ENCODE data around the gene DHX29.

DHX29 gene

GRCh38 chr5:55232985-55233928 is 74.2 kb downstream of the DHX29 start, which contains the start of gene CCNO:
CCNO (minus strand) TSS chr5:55233608; CDS start chr5:55233523, 85 bp downstream.
- DNase-seq (ENCODE audit: low spot score): peak; percentile 37

DNA sequence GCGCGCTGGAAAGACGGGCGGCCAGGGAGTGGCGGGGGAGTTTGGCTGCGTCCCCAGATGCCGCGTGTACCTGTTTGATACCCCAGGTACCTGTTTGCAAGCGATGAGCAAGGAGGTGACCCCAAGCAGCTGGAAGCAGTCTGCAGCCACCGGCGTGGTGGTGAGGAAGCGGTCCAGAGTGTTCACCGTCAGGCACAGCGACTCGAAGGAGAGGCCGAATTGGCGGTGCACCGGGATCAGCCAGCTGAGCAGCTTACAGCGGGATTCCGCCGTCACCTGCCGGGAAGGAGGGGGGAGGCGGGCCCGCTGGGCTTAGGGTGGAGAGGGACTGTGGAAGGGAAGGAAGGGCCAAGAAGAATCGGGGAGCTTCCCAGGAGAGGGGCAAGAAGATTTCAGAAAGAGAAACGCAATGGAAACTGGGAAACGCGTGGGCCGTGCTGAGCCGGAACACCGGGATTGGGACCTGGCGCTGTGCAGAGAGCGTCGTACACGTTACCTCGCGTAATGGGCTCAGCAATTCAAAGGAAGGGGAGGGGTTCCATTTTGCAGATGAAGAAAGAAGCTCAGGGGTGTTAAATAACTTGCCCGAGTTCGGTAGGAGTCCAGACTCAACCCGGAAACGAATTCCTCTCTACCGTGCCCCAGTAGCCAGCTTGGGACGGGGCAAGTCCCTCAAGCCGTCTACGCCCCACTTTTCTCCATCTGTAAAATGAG is 75.1 kb downstream of the DHX29 start:
- DNase-seq (ENCODE audit: low spot score): no peak

- DNase-seq (ENCODE audit: low spot score): no peak
These were observed 75.6 kb downstream of the DHX29 start for GRCh38 chr5:55231919-55232270.

DNA sequence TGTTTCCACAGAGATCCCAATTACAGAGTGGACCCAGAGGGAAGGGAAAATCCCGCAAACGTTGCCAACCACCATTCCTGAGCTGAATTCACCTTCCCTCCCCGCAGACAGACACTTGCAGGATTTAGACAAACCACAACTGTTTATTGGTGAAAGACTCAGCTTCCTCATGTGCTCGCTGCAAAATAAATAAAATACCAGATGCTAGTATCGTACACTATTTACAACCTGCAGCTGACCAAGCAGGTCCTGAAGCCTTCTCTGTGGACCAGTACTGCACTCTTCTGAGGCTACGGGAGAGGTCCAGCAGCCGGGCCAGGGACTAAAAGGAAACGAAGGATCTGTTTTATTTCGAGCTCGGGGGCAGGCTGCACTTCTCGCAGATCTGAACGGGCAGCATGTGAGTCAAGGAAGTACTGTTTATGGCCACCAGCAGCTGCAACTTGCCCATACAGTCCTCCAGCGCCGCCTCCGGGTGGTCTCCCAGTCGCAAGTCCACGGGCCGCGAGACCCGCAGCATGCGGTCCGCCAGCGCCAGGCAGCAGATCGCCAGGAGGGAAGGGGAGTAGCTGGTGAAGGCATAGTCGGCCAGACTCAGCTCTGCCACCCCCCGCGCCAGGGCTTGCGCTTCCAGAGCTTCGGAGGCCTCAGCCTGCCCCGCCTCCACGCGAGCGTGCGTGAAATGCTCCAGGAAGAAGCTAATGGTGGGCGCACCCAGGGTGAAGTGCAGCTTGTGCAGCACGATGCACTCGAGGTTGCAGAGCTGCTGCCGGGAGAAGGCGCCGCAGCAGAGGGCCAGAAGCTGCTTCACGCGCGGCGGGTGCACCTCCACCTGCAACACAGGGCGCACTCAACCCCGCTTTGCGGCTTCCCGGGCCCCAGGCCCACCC is 76.2 kb downstream of the DHX29 start:
- DNase-seq (ENCODE audit: low spot score): no peak

DNA sequence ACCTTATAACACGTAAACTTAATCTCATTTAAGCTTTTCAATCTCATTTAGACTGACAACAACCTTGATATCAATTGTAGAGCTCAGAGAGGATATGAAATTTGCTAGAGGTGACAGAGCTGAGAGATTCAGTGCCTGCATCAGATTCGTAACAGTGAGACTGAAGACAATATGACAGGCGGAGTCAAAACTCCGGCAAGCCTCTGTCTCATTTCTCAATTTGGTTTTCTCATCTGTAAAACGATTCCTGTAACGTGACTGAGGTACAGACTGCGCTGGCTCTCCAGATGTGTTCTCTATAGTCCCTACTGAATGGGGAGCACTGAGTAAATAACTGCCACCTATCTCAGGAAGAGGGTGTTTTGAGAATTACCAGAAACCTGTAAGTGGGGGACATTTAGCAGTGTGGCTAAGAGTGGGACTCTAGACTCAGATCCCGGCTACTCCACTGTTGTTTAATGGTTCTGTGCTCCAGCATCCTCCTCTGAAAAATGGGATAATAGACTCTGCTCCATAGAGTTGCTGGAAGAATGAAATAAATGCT is 77.3 kb downstream of the DHX29 start:
- no peak for DNase-seq (ENCODE audit: low spot score)

DNA sequence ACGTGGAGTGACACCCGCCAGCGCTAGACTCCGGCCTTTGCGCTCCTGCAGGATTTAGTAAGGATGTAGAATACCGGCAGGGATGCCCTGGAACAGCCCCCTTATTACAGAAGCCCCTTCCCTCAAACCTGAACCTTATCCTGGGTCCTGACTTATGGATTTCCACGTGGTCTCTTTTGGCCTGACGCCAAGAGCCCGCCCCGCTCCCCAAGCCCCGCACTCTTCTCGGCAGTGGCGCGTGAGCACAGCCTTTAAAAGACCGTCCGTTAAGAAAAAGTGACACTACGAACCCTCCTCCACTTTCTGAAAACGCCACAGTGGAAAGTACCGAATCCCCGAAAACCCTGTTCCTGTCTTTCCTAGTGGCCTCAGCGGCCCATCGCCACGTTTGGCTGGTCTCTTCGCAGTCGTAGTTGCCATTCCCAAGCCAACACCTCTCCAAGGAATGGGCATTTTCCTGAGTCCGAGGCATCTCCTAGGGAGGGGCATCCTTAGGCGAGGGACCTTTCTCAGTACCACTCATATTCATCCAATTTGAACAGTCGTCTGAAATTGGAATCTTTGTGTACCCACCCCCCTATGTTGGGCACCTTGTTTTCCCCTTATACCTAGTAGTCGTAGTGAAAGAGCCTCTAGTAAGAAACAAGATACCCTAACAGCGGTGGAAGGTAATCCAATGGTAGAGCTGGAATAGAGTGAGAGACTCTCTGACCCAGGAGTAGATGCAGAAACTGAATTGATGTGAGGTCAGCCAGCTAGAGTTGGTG is 79.6 kb downstream of the DHX29 start:
- no peak for DNase-seq (ENCODE audit: low spot score)

- peak; percentile 18 for DNase-seq (ENCODE audit: low spot score)
These were observed 80.4 kb downstream of the DHX29 start, which contains the start of gene MCIDAS for GRCh38 chr5:55226934-55227663. MCIDAS (minus strand) TSS chr5:55227315; CDS start chr5:55227138, 177 bp downstream.

DNA sequence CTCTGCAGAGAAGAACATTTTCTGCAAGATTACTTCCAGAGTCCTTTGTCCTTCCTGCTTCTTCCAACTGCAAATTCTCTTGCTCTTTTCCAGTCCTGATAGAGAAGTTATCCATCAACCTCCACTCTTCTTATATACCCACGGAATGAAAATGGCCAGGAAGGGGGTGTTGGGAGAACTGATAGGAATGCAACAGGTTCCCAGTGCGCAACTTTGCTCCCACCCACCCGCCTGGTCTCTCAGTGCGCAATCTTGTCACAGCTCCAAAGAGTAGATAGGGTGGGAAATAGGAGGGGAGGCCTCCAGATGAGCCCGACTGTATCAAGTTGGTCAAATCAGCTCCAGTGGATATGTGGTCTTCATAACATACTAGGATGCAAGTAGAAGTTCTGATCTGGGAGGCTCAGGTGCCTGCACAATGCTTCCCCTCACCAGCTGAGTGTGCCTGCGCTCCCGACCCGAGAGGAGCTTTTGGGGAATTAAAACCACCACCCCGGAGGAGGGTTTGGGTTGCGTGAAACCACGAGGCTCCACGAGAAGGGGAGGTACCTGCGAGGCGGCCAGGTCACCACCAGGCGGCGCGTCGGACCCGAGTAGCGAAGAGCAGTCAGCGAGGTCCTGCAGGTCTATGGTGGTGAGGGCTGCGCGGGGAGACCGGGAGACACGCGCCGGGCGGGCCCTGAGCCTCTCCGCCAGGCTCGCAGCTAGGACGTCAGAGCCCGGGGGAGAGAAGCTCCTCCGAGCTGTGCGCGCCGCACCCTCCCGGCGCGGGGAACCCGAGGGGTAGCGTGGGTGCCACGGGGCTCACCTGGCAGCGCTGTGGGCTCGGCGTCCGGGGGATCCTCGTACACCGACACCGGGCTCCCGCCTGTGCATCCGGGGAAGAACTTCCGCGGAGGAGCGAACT is 81.2 kb downstream of the DHX29 start:
- DNase-seq (ENCODE audit: low spot score): no peak

GRCh38 chr5:55225346-55225745 is 82.1 kb downstream of the DHX29 start:
- DNase-seq (ENCODE audit: low spot score): no peak

DNA sequence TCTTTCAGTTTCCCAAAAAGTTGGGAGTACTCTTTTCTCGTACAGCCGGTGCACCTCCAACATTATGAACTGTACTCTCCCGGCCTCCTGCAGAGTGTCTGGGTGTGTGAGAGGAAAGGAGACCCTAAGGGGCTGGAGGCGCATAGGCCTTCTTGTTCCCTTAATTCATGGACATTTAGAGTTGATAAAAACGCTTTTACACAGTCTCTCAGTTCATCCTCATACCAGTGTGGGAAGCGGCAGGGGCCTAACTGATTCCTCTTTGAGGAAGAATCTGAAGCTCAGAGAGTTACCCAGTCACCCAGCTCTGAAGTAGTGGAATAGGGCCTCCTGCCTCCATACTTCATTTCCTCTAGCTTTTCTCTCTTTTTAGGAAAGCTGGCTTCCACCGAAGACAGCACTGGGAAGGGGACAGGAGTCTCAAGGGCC is 83.7 kb downstream of the DHX29 start:
- no peak for DNase-seq (ENCODE audit: low spot score)

GRCh38 chr5:55222985-55223811 is 84.3 kb downstream of the DHX29 start:
- no peak for DNase-seq (ENCODE audit: low spot score)

DNA sequence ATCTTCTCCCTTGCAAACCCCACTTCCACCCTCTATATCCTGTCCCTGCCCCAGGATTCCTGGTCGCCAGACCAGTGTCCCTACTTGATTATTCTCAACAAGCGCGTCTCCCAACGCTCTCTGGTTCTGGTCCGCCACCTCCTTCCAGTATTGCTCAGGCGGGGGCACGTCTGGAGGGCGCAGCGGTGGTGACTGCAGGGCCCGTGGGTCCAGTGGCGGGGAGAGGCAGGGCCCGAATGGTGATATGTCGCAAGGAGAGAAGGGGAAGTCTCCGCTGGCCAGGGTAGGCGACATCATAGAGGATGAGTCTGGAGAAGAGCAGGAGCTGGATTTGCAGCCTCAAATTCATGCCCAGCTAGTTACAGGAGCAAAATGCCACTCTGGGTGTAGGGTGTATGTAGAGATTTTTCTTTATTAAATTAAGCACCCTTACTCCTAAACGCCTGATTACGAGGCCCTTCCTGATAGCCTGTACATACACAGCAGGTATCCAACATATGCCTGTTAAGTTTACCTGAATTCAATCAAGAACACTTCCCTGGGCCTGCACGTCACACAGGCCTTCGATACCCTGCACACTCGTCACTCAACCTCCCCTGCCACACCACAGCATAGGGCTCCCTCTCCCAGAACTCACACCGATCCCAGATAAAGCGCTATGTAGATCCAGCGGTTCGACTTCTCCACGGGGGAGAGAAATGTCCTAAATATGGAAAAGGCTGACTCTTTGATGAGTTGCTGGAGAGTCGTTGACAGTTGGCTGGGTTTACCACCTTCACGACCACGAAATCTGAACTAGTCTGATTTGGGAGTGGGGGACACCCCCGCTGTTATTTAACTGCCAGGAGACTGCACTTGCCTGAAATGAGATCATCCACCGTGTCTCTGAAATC is 85.2 kb downstream of the DHX29 start:
- no peak for DNase-seq (ENCODE audit: low spot score)

- no peak for DNase-seq (ENCODE audit: low spot score)
These were observed 86.9 kb downstream of the DHX29 start for GRCh38 chr5:55220433-55221185.

DNA sequence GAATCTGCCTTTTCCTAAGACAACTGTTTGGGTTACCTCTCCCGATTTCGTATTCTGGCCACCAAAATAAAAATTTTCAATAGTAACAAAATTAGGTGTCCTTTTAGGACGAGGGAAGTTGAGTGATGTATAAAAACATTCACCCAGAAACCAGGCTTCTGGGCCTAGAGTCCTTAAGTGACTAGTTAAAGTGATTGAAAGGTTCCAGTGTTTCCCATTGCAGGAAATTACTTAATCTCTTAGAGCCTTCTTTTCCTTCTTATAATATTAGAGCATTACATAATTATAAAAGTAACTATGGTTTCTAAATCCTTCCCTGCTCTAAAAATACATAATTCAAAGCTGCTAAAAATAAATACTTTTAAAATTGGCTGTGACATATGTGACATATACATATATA is 87.7 kb downstream of the DHX29 start:
- DNase-seq (ENCODE audit: low spot score): no peak

DNA sequence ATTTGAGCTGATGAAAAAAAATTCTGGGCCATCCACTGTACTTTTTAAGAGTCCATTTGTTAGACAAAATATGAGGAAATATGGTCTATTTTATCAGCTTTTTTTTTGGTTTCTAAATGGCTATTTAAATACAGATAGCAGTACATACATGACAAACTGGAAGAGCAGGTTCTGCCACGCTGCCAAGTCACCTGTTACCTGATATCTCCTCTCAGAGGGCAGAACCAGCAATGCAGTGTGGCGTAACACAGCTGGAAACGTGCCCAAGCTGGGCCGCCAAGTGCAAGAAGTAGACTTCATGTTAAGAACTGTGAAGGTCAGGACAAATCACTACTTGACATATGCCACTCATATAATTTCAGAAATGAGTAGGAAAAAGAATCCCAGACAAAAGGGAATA is 88.5 kb downstream of the DHX29 start:
- DNase-seq (ENCODE audit: low spot score): no peak

- DNase-seq (ENCODE audit: low spot score): no peak
These were observed 96.2 kb downstream of the DHX29 start for GRCh38 chr5:55211184-55211874.

Measured in CD4-positive, alpha-beta T cell treated with Interleukin-6 at 100 ng/mL for 8 hours (primary cell).